ENCODE results near the gene CNOT11. TPM values are rescaled to one million over a fixed set of nuclear protein-coding genes. Genes with fewer than 3 reads are reported as not detected.
"Not testable (repeated sequence)": the region's sequence is repeated elsewhere in the genome, so short reads cannot be mapped to it uniquely, and the experiment has no call there.

The CNOT11 gene
- total RNA-seq, 1 experiment from 2014 or later = 57.8 TPM

DNA sequence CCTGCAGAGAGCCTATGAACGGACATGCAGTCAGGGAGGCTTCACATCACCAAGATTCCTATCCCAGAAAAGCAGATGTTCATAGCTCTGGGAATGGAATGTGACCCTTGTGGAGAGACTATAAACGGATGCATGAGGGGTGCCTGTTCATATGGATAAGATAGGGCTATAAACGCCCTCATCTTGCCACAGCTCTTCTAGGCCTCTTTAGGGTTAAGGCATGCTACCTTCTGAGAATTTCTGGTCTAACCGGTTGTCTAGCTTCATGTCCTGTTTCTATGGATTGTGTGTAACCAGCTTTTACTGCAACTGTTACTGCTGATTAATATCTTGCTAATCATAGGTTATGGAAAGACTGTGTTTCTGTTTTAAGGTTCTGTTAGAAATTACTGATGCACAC, 8.3 kb upstream of the CNOT11 start:
- H3K4me2 ChIP-seq (ENCODE audit: low read length); H3K4me1 ChIP-seq (ENCODE audit: control insufficient read depth in 1 of 2, insufficient read depth in 2 of 2, low read length in 2 of 2); RAD21 ChIA-PET (ENCODE audit: low non-redundant PET in 1 of 2, low total read pairs in 2 of 2, uncharacterized antibody in 2 of 2, unreplicated experiment in 2 of 2); H3K27me3 ChIP-seq (ENCODE audit: insufficient read depth, low read length); H3K9ac ChIP-seq (ENCODE audit: low read length); H2AFZ ChIP-seq (ENCODE audit: low read depth, low read length, poor library complexity, severe bottlenecking); H3K4me3 ChIP-seq (replicated peaks in 1 of 2; ENCODE audit: low read depth in 1 of 2, low read length in 2 of 2); DNase-seq (ENCODE audit: low read depth, low spot score); CTCF ChIA-PET; intact Hi-C loops (cut with micrococcal nuclease); H3K36me3 ChIP-seq (ENCODE audit: control insufficient read depth in 1 of 2, insufficient read depth in 2 of 2, low read length in 2 of 2); ATAC-seq; H3K27ac ChIP-seq (ENCODE audit: low read depth, low read length); H3K9me2 ChIP-seq (ENCODE audit: insufficient read depth); H3K79me2 ChIP-seq (ENCODE audit: insufficient read depth, low read length); H4K20me1 ChIP-seq (ENCODE audit: insufficient read depth); H3K9me3 ChIP-seq (ENCODE audit: control insufficient read depth in 1 of 2, insufficient read depth in 1 of 2, low read depth in 1 of 2, low read length in 2 of 2); BruUV-seq (replicated peaks): not testable (repeated sequence)
- POLR2A ChIA-PET = interaction anchor here (0.7 kb wide), 1 partner anchor 19 kb away, joined by 3 read pairs; no protein-coding TSS in a partner anchor

DNA sequence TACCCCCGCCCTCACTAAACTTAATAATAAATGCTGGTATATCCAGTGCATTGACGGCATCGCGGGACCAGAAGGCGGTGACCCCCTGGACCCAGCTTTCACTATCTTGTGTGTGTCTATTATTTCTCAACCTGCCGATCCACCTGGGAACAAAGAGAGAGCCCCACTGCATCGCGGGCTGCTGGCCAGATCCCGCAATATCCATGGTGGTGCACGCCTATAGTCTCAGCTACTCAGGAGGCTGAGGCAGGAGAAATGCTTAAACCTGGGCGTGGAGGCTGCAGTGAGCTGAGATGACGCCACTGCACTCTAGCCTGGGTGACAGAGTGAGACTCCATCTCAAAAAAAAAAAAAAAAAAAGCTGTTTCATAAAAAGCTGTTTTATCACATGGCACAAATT, 7.8 kb upstream of the CNOT11 start:
- H3K4me2 ChIP-seq (ENCODE audit: low read length); ATAC-seq; H3K9me3 ChIP-seq (ENCODE audit: control insufficient read depth in 1 of 2, insufficient read depth in 1 of 2, low read depth in 1 of 2, low read length in 2 of 2); H2AFZ ChIP-seq (ENCODE audit: low read depth, low read length, poor library complexity, severe bottlenecking); intact Hi-C loops (cut with micrococcal nuclease); H4K20me1 ChIP-seq (ENCODE audit: insufficient read depth); H3K4me1 ChIP-seq (ENCODE audit: control insufficient read depth in 1 of 2, insufficient read depth in 2 of 2, low read length in 2 of 2); H3K27ac ChIP-seq (ENCODE audit: low read depth, low read length); H3K9me2 ChIP-seq (ENCODE audit: insufficient read depth); H3K4me3 ChIP-seq (replicated peaks in 1 of 2; ENCODE audit: low read depth in 1 of 2, low read length in 2 of 2); RAD21 ChIA-PET (ENCODE audit: low non-redundant PET in 1 of 2, low total read pairs in 2 of 2, uncharacterized antibody in 2 of 2, unreplicated experiment in 2 of 2); DNase-seq (ENCODE audit: low read depth, low spot score); H3K36me3 ChIP-seq (ENCODE audit: control insufficient read depth in 1 of 2, insufficient read depth in 2 of 2, low read length in 2 of 2); H3K79me2 ChIP-seq (ENCODE audit: insufficient read depth, low read length); BruUV-seq (replicated peaks); H3K27me3 ChIP-seq (ENCODE audit: insufficient read depth, low read length); H3K9ac ChIP-seq (ENCODE audit: low read length): not testable (repeated sequence)
- POLR2A ChIA-PET = interaction anchor here (0.7 kb wide), 1 partner anchor 19 kb away, joined by 3 read pairs; no protein-coding TSS in a partner anchor
- CTCF ChIA-PET = interaction anchor here (1.0 kb wide), 1 partner anchor 27 kb away, joined by 3 read pairs; no protein-coding TSS in a partner anchor

GRCh38 chr2:101245468-101245867, 7.2 kb upstream of the CNOT11 start:
- RAD21 ChIA-PET (ENCODE audit: low non-redundant PET in 1 of 2, low total read pairs in 2 of 2, uncharacterized antibody in 2 of 2, unreplicated experiment in 2 of 2); H4K20me1 ChIP-seq (ENCODE audit: insufficient read depth); H3K4me3 ChIP-seq (replicated peaks in 1 of 2; ENCODE audit: low read depth in 1 of 2, low read length in 2 of 2); H3K27me3 ChIP-seq (ENCODE audit: insufficient read depth, low read length); H3K79me2 ChIP-seq (ENCODE audit: insufficient read depth, low read length); H3K36me3 ChIP-seq (ENCODE audit: control insufficient read depth in 1 of 2, insufficient read depth in 2 of 2, low read length in 2 of 2); H3K9ac ChIP-seq (ENCODE audit: low read length); H3K4me1 ChIP-seq (ENCODE audit: control insufficient read depth in 1 of 2, insufficient read depth in 2 of 2, low read length in 2 of 2); H3K27ac ChIP-seq (ENCODE audit: low read depth, low read length); POLR2A ChIA-PET; H3K9me2 ChIP-seq (ENCODE audit: insufficient read depth); H3K9me3 ChIP-seq (ENCODE audit: control insufficient read depth in 1 of 2, insufficient read depth in 1 of 2, low read depth in 1 of 2, low read length in 2 of 2); BruUV-seq (replicated peaks); H3K4me2 ChIP-seq (ENCODE audit: low read length); intact Hi-C loops (cut with micrococcal nuclease); DNase-seq (ENCODE audit: low read depth, low spot score); ATAC-seq; H2AFZ ChIP-seq (ENCODE audit: low read depth, low read length, poor library complexity, severe bottlenecking): not testable (repeated sequence)
- CTCF ChIA-PET = interaction anchor here (1.0 kb wide), 1 partner anchor 28 kb away, joined by 3 read pairs; no protein-coding TSS in a partner anchor

- H3K4me2 ChIP-seq (ENCODE audit: low read length); H4K20me1 ChIP-seq (ENCODE audit: insufficient read depth); DNase-seq (ENCODE audit: low read depth, low spot score); H3K9me3 ChIP-seq (ENCODE audit: control insufficient read depth in 1 of 2, insufficient read depth in 1 of 2, low read depth in 1 of 2, low read length in 2 of 2); H2AFZ ChIP-seq (ENCODE audit: low read depth, low read length, poor library complexity, severe bottlenecking); RAD21 ChIA-PET (ENCODE audit: low non-redundant PET in 1 of 2, low total read pairs in 2 of 2, uncharacterized antibody in 2 of 2, unreplicated experiment in 2 of 2); POLR2A ChIA-PET; H3K27me3 ChIP-seq (ENCODE audit: insufficient read depth, low read length); H3K27ac ChIP-seq (ENCODE audit: low read depth, low read length); H3K79me2 ChIP-seq (ENCODE audit: insufficient read depth, low read length); ATAC-seq; intact Hi-C loops (cut with micrococcal nuclease); H3K36me3 ChIP-seq (ENCODE audit: control insufficient read depth in 1 of 2, insufficient read depth in 2 of 2, low read length in 2 of 2); BruUV-seq (replicated peaks); H3K4me3 ChIP-seq (replicated peaks in 1 of 2; ENCODE audit: low read depth in 1 of 2, low read length in 2 of 2); H3K9ac ChIP-seq (ENCODE audit: low read length); H3K9me2 ChIP-seq (ENCODE audit: insufficient read depth): not testable (repeated sequence)
- peaks cover 3 to 17% of the 10 kb centered on the region in 2 experiments for H3K4me1 ChIP-seq (ENCODE audit: control insufficient read depth in 1 of 2, insufficient read depth in 2 of 2, low read length in 2 of 2)
- CTCF ChIA-PET = interaction anchor here (1.5 kb wide), 1 partner anchor 10 kb away, joined by 4 read pairs; no protein-coding TSS in a partner anchor
Measured at GRCh38 chr2:101248756-101249155, 3.9 kb upstream of the CNOT11 start.

All from HCT116 (cell line).